ENCODE data around the gene ZNF443.
A peak's percentile ranks its signal among the peaks of the same experiment; 100 is the strongest.
"Not testable (repeated sequence)": the region's sequence is repeated elsewhere in the genome, so short reads cannot be mapped to it uniquely, and the experiment has no call there.

ZNF443 gene

DNA sequence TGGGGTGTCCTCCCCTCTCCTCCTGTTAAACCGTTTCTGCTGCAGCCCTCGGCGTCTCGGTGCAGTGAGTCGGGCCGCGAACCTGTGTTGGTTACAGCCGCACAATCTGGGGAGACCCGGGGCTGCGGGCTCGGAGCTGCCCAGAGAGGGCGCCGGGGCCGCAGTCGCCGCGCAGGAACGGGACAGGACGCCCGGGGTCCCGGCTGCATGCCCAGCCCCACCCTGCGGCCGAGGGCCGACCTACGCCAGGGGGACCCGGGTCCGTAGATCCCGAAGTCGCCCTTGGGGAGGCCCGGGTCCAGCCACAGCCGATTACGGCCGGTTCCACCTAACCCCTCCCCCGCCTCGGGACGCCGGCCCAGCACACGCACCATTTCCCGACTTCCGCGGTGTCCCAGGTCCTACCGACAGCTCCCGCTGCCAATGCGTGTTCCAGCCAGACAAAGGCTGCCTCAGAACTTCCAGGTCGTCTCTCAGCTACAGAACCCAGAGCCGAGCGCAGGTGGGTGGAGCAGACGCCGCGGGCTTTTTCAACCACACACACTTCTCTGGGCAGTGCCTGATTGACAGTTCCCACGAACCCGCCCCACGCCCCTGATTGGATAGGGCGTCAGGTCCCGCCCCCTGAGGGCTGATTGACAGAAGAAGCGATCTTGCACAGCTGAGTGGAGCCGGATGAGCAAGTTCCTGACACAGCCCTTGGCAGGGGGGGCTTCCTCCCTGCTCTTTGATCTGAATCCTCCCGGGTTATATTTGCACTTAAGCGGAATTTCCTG is at the start of gene ZNF443:
Gene ZNF443 (minus strand): TSS at position 481 of the 776 bp plus-strand sequence. CDS start 107 bp downstream, at position 374.
- peak; percentile 87 for DNase-seq

DNA sequence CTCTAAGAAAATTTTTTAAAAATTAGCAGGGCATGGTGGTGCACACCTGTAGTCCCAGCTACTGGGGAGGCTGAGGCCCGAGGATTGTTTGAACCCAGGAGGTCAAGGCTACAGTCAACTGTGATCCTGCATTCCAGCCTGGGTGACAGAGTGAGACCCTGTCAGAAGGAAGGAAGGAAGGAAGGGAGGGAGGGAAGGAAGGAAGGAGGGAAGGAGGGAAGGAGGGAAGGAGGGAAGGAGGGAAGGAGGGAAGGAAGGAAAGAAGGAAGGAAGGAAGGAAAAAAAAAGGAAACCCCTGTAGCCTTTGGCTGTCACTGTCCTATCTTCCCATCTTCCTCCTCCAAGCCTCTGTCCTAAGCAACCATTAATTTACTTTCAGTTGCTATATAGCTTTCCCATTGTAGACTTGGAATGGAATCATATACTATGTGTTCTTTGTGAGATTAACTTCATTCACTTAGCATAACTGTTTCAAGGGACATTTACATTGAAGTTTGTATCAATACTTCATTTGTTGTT is 45.5 kb upstream of the ZNF443 start:
- DNase-seq = not testable (repeated sequence)

DNA sequence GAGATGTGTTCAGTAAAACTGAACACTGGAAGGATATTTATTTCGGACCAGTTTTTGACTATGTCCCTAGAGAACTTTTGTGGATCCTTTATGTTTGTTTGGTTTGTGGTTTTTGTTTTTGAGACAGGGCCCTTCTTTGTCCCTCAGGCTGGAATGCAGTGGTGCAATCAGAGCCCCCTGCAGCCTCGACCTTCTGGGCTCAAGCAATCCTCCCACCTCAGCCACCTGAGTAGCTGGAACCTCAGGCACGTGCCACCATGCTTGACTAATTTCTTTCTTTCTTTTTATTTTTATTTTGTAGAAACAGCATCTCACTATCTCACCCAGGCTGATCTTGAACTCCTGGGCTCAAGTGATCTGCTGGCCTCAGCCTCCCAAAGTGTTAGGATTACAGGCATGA is 44.8 kb upstream of the ZNF443 start:
- no peak for DNase-seq

DNA sequence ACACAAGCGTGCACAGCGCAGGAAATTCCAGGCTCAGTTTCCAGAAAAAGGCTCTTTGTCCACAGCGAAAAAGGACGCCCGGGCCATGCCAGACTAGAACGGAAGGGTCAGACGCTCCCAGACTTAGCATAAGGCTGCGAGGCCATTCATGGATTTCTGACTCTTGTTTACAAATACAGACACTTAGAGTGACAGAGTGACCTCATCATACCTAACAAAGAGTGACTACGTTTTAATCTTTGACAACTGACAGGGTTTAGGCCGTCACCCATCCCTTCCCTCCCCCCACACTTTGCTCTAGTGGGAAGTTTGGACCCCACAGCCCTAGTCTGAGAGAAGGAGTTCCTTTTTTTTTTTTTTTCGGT is 44.2 kb upstream of the ZNF443 start:
- no peak for DNase-seq

DNA sequence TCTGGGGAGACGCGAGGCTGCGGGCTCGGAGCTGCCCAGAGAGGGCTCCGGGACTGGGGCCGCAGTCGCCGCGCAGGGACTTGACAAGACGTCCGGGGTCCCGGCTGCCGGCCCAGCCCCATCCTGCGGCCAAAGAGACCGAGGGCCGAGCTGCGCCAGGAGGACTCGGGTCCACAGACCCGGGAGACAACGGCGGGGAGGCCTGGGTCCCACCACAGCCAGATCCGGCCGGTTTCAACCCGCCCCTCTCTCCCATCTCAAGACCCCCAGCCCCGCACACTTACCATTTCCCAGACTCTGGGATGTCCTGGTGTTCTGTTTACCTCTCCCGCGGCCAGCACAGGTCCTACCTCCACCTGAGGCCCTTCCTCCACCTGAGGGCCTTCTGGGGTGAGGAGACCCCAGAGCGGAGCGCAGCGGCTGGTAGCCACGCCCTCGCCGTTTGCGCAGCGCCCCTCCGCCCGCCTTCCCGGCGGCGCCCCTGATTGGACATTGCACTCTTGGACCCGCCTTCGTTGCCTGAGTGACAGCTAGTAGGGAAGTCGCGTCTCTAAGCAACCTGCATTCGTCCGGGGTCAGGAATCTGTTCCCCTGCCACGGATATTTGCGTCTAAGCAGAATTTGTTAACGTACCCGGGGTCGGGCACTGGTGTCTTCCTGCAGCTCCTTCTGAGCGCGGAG is 43.7 kb upstream of the ZNF443 start, which contains the start of gene ZNF709:
Gene ZNF709 (minus strand): TSS at position 446 of the 681 bp plus-strand sequence. CDS start 159 bp downstream, at position 287.
- DNase-seq = peak; percentile 72

DNA sequence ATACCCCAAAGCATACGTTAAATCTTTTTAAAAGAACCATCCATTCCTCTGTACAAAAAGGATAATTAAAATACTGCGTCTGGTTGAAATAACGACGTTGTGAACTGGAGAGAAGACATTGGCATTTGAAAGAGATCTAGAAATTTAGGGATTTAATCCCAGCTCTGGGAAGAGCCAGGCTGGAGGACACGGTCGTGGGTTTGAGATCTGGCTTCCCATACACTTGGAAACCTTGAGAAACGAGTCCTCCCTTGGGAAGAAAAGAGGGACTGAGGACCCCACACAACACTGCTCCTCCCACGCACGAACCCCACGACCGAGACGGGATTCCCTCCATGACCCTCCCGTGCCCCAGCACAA is 43.2 kb upstream of the ZNF443 start:
- DNase-seq = no peak

DNA sequence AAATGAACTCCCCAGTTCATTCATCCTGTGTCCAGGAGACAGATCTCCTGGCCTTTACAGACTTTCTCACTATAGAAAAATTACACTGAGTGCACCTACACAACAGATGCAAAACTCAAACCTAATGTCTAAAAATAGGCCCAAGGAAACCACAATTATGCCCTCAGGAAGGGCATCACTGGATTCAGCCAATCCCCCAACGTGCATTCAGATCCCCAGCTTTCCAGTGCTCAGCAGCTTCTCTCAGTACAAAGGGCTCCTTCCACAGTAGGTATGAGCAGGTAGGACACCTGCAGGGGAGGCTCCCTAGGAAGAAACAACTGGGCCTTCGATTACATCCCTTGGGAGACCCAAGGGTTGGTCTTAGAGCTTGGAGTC is 41.7 kb upstream of the ZNF443 start:
- no peak for DNase-seq

DNA sequence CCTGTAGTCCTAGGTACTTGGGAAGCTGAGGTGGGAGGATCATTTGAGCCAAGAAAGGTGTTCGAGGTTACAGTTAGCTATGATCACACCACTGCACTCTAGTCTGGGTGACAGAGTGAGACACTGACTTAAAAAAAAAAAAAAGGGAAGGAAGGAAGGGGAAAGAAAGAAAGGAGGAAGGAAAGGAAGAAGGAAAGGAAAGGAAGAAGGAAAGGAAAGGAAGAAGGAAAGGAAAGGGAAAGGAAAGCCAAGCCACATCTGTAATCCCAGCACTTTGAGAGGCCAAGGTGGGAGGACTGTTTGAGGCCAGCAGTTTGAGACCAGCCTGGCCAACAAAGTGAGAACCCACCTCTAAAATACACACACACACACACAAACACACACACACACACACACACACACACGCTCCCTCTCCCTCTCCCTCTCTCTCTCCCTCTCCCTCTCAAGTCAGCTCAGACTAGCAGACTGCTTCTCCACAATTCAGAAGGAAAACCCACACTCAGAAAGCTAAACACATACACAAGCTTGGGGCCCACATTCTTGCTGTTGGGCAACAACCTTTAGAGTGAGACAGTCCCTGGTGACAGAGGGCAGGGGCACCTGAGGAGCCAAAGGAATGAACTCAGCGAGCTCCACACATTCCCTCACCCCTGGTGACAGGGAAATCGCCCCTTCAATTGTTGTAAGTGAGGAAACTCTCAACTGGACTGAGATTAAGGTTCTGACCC is 41.1 kb upstream of the ZNF443 start:
- no peak for DNase-seq

DNA sequence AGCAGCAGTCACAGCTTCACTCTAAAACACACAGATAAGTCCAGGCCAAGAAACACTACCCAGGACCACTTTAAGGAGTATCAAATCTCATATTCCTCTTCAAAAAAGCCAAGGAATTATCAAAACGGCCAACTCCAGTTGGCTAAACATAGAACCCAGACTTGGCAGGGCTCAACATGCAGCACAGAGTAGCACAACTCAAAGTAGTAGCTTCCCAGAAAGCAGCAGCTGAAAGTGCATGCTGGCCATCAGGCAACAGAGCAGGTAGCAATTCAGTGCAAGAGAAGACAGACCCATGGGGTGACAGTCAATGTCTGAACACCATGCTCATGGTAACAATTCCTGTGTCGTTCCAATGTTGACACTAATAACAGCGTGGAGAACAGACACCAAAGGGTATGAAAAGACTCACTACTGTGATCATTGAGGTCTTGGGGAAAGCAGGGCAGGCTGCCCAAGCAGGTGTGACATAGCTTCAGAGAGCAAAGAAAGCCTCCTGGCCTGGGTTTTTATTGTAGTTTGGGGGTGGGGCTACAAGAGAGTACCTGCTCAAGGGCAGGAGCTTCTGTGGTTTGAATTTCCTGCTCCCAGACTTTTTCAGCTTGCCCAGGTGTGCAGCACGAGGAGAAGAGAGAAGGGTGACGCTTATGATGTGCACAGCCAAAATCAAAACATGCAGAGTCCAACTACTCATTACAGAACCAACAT is 37.6 kb upstream of the ZNF443 start:
- no peak for DNase-seq

DNA sequence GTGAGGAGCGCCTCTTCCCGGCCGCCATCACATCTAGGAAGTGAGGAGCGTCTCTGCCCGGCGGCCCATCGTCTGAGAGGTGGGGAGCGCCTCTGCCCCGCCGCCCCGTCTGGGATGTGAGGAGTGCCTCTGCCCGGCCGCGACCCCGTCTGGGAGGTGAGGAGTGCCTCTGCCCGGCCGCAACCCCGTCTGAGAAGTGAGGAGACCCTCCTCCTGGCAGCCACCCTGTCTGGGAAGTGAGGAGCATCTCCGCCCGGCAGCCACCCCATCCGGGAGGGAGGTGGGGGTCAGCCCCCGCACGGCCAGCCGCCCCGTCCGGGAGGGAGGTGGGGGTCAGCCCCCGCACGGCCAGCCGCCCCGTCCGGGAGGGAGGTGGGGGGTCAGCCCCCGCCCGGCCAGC is 26.8 kb upstream of the ZNF443 start:
- not testable (repeated sequence) for DNase-seq

DNA sequence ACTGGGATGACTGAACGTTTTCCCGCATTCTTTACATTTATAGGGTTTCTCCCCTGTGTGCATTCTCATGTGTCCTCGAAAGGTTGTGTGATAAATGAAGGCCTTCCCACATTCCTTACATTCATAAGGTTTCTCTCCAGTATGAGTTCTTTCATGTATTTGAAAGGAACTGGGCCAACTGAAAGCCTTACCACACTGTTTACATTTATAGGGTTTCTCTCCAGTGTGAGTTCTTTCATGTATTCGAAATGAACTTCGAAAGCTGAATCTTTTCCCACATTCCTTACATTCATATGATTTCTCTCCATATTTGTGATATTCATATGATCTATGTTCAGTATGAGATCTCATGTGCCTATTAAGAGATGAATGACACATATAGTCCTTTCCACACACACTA is 24.4 kb upstream of the ZNF443 start:
- DNase-seq = no peak

DNA sequence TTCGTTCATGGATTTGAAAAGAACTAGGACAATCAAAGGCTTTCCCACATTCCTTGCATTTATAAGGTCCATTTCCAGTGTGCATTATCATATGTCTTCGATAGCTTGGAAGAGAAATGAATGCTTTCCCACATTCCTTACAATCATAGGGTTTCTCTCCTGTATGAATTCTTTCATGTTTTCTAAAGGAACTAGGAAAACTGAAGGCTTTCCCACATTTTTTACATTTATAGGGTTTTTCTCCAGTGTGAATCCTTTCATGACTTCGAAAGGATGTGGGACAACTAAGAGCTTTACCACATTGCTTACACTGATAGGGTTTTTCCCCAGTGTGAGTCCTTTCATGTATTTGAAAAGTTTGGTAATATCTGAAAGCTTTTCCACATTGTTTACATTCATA is 23.9 kb upstream of the ZNF443 start:
- no peak for DNase-seq

DNA sequence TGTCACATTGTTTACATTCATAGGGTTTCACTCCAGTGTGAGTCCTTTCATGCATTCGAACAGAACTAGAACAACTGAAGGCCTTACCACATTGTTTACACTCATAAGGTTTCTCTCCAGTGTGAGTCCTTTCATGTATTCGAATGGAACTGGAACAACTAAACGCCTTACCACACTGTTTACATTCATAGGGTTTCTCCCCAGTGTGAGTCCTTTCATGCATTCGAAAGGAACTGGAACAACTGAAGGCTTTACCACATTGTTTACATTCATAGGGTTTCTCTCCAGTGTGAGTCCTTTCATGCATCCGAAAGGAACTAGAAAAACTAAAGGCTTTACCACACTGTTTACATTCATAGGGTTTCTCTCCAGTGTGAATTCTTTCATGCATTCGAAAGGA is 23.3 kb upstream of the ZNF443 start:
- not testable (repeated sequence) for DNase-seq

DNA sequence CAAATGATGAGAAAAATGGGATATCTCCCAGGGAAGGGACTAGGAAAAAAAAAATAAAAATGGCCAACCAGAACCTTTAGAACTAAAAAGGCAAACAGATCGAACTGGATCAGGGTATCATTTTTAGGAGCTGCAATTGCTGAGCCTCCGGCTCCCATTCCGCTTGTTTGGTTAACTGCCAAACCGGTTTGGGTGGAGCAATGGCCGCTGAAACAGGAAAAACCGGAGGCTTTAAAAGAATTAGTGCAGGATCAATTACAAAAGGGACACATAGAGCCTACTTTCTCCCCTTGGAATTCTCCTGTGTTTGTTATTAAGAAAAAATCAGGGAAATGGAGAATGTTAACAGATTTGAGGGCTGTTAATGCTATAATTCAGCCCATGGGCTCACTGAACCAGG is 12.7 kb upstream of the ZNF443 start:
- DNase-seq = no peak

DNA sequence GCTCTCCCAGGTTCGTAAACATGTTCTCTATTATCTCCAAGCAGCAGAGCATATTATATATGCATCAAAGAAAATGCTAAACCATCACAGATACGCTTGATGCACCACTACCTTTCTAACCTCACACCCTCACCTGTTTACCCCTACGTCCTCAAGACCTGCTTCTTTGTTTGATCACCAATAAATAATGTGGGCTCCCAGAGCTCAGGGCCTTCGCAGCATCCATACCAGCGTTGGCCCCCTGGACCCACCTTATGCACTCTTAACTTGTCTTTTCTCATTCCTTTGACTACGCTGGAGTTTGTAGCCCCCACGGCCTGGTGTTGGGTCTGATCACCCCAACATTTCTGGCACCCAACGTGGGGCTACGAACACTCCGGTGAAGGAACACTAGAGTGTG is 10.0 kb upstream of the ZNF443 start:
- no peak for DNase-seq

DNA sequence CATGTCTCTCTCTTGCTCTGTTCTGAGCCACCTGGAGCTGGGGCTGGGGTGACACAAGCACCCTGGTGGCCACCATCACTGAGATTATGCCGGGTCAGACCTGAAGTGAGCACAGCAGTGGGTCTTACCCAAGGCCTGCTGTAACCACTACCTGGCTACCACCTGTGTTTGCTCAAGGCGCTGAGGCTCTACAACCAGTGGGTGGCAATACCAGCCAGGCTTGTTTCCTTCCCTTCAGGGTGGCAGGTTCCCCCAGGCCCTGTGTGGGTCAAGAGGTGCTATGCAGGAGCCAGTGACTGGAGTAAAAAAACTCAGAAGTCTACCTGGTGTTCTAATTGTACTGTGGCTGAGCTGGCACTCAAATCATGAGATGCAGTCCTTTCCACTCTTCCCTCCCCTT is 8.0 kb upstream of the ZNF443 start:
- DNase-seq = no peak

DNA sequence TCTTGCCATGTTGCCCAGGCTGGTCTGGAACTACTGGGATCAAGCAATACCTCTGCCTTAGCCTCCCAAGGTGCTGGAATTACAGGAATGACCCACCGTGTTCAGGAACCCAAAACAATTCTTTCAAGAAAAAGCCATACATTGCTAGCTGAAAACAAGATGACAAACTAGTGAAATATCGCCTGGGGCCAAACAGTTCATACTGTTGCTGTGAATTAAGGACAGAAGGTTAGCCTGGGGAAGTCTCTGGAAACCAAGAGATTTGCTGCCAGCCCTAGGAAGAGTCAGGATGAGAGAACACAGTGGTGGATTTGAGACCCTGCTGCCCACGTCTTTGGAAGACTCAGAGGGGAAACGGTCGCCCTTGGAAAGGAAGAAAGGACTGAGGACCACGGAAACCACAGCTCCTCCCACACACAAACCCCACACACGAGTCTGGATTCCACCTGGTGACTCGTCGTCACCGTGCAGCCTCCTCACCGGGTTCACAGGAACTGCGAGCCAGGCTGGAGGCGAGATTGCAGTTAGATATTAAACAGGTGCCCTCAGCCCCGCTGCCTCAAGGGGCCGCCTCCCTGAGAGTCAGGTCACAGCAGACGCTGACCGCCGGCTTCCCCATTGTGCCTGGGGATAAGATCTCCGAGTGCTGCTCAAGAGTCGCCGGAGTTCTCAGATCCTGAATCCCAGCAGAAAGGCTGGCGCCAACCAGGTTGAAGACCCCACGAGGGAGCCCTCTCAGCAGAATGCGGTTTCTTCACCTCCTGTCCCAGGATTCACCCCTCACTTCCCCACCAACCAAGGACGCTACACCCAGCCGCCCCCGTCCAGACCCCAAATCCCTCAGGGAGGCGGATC is 908 bp downstream of the ZNF443 start:
- not testable (repeated sequence) for DNase-seq

DNA sequence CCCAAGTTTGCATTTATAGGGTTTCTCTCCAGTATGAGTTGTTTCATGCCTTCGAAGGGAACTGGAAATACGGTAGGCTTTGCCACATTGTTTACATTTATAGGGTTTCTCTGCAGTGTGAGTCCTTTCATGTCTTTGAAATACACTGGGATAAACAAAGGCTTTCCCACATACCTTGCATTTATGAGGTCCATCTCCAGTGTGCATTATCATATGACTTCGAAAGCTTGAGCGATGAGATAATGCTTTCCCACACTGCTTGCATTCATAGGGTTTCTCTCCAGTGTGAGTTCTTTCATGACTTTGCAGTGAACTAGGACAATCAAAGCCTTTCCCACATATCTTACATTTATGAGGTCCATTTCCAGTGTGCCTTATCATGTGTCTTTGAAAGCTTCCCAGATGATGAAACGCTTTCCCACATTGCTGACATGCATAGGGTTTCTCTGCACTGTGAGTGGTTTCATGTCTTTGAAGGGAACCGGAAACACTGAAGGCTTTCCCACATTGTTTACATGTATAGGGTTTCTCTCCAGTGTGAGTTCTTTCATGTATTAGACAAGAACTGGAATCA is 10.0 kb downstream of the ZNF443 start:
- DNase-seq = not testable (repeated sequence)

DNA sequence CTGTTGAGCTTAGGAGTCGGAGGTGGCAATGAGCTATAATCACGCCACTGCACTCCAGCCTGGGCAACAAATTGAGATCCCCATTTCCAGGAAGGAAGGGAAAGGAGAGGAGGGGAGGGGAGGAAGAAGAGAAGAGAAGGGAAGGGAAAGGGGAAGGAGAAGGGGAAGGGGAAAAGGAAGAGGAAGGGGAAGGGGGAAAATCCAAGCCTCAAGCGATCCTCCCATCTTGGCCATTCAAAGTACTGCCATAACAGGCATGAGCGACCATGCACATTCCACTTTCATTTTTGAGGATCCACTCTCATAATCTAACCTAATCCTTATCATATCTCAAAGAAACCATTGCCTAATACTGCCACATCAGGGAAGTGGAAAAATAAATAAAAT is 14.9 kb downstream of the ZNF443 start:
- DNase-seq = no peak

DNA sequence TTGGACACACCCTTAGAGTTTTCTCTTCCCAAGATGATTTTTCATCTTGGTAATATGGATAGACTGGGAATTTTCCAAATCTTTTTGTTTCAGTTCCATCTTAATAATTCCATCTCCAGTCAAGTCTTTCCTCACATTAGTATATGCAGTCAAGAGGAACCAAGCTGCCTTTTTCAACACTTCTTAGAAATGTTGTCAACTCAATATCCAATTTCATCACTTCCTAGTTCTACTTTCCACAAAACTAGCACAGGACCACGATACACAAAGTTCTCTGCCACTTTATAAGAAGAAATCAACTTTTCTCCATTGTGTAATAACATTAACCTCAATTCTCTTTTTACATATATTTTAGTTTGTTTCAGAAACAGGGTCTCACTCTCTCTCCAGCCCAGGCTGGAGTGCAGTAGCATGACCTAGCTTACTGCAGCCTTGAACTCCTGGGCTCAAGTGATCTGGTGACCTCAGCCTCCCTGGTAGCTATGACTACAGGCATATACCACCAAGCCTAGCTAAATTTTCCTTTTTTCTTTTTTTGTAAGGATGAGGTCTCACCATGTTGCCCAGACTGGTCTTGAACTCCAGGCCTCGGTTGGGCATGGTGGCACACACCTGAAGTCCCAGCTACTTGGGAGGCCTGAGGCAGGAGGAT is 15.5 kb downstream of the ZNF443 start:
- no peak for DNase-seq

DNA sequence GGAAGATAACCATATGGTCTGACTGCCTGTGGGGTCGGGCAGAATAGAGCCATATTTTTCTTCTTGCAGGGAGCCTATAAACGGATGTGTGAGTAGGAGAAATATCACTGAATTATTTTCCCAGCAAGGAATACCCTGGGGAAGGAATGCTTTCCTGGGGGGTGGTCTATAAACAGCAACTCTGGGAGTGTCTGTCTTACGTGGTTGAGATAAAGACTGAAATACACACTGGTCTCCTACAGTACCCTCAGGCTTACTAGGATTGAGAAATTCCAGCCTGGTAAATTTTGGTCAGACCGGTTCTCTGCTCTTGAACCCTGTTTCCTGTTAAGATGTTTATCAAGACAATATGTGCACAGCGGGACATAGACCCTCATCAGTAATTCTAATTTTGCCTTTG is 23.5 kb downstream of the ZNF443 start:
- DNase-seq = not testable (repeated sequence)
